ENCODE measurements around the gene TRIO.

DNA sequence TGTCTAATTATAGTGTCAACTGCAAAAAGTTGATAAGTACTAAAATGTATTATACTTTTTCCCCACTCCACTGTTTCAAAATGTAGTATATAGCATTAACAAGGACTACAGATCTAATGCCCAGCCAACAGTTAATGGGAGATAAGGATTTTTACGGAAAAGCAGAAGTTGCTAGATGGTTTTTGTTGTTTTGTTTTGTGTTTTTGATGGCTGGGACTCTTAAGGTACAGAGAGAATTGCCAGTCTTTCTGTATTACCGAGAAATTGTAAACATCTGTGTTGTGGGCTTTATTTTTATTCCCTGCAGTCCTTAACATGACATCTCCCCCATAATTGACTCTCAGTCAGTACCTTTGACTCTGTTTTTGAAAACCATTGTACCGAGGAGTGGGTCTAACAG is 44.0 kb downstream of the TRIO start:
- TF ChIP-seq EZH2 (IDR thresholded peaks at IDR 0.05) = no peak
- no peak for TF ChIP-seq POLR2AphosphoS5 (IDR thresholded peaks at IDR 0.05; ENCODE audit: borderline replicate concordance, low read depth, low read length)
- TF ChIP-seq FOXP2 (optimal IDR thresholded peaks at IDR 0.05; ENCODE audit: control extremely low read depth, extremely low read length, insufficient read depth) = no peak
